AG04450 (cell line): ENCODE data around the gene TCFL5. TPM values are rescaled to one million over a fixed set of nuclear protein-coding genes. Genes with fewer than 3 reads are reported as not detected.

Experiments
- CTCF ChIA-PET: fragments of 300-600, 350-600 bp; formaldehyde crosslinking; extraction: SDS; loops from one replicate; lab custom pipeline; 2022; ENCODE audit warnings: antibody characterized with exemption, inconsistent platforms; lab: Charles Lee
- POLR2A ChIA-PET: fragments of 350-600 bp; formaldehyde crosslinking; extraction: SDS; loops from one replicate; lab custom pipeline; 2021; ENCODE audit warnings: antibody characterized with exemption, inconsistent platforms; lab: Yijun Ruan, JAX
- DNase-seq: peaks from one replicate; pipeline ENCODE4 v3.0.0-alpha.2; 2011; ENCODE audit warnings: low read depth, low spot score
- H3K27ac ChIP-seq: one replicate; pipeline ENCODE4 v1.5.1; 2012; ENCODE audit warnings: low read depth, low read length, control low read depth
- H3K27me3 ChIP-seq: one replicate; pipeline ENCODE4 v1.6.0; 2012; ENCODE audit warnings: low read length; ENCODE audit not compliant: control insufficient read depth, insufficient read depth
- H3K4me3 ChIP-seq: 2 replicates; pipeline ENCODE4 v1.5.1; 2011; ENCODE audit warnings: mild to moderate bottlenecking, low read depth, low read length, control low read depth
- H3K9me3 ChIP-seq: 2 replicates; pipeline ENCODE4 v1.5.1; 2012; ENCODE audit warnings: low read length; ENCODE audit not compliant: control insufficient read depth, insufficient read depth
- polyA plus RNA-seq: library from polyadenylated mRNA; depleted of rRNA; stranded (reverse); fragments of >200 nt; gene quantifications from 2 replicates; pipeline ENCODE4 v1.2.3, GENCODE V29; 2011
- TF ChIP-seq, protein P1 (sequence below): IDR thresholded peaks from 2 replicates; pipeline ENCODE4 v1.5.1; 2011; ENCODE audit warnings: low read depth, low read length, control low read depth, inconsistent platforms

Gene TCFL5
- polyA plus RNA-seq, 1 experiment: 9.9 TPM

DNA sequence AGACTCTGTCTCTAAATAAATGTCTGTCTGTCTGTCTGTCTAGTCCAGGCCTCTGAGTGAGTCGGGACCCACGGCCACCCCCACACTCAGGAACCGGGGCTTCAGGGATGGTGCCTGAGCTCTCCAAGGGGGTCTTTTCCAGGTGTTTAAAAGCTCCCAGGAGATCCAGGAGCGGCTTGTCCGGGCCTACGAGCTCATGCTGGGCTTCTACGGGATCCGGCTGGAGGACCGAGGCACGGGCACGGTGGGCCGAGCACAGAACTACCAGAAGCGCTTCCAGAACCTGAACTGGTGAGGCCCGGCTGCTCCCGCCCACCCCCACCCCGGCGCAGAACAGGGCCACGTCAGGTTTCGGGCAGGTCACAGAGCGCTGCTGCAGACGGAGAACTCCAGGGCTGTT, 50.3 kb downstream of the TCFL5 start:
- ChIA-PET CTCF (no interaction called here), POLR2A (no interaction called here)
- no peak for DNase-seq
- Histone ChIP-seq H3K9me3 (no peaks in the 10 kb centered on the region; the same call in 1 of the 2 replicates), H3K27ac (no peak overlapping the region), H3K27me3 (peaks cover 8% of the 10 kb centered on the region), H3K4me3 (no peak overlapping the region)
- TF ChIP-seq, protein P1, sequence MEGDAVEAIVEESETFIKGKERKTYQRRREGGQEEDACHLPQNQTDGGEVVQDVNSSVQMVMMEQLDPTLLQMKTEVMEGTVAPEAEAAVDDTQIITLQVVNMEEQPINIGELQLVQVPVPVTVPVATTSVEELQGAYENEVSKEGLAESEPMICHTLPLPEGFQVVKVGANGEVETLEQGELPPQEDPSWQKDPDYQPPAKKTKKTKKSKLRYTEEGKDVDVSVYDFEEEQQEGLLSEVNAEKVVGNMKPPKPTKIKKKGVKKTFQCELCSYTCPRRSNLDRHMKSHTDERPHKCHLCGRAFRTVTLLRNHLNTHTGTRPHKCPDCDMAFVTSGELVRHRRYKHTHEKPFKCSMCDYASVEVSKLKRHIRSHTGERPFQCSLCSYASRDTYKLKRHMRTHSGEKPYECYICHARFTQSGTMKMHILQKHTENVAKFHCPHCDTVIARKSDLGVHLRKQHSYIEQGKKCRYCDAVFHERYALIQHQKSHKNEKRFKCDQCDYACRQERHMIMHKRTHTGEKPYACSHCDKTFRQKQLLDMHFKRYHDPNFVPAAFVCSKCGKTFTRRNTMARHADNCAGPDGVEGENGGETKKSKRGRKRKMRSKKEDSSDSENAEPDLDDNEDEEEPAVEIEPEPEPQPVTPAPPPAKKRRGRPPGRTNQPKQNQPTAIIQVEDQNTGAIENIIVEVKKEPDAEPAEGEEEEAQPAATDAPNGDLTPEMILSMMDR: no peak

DNA sequence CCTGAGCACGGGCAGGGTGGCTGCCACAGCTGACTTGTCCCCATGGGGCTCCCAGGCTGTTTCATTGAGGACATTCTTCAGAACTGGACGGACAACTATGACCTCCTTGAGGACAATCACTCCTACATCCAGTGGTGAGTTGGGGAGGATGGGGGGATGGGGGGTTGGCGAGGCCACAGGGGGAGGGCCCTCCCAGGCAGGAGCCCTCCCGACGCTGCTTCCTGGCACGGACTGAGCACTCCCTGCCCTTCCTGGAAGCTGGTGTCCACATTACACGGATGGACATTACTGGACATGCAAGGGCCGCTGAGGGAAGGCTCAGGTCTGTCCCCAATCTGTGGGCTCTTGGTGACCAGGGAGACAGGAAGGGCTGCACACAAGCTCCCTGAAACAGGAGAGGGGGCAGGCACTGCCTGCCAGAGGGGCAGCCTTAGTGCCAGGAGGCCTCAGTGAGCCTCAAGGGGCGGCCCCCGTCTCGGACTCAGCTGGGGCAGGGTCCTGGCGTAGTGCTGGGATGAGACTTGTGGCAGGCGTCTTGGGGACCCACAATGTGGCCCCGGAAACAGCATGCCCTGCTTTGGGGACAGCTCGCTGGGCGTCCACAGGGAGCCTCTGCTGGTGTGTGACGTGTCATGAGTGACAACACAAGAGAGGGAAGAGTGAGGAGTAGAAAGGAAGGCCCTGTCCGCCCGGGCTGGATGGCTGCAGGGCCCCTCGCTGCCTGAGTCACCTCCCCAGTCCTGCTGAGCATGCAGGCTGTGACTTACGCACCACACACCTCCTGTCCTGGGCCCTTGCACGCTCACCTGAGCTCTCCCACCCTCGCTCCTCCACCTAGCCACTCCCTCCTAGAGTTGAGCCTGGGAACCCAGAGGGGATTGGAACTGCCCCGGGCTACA, 51.8 kb downstream of the TCFL5 start:
- no peak for DNase-seq
- ChIA-PET CTCF (interaction anchor here (1.4 to 2.2 kb wide), 4 partner anchors 37 to 148 kb away, joined by 4 to 10 read pairs (median 8); no protein-coding TSS in a partner anchor), POLR2A (no interaction called here)
- Histone ChIP-seq H3K27me3 (no peaks in the 10 kb centered on the region), H3K4me3 (no peak overlapping the region), H3K9me3 (no peaks in the 10 kb centered on the region; the same call in 1 of the 2 replicates), H3K27ac (no peak overlapping the region)
- TF ChIP-seq, protein P1: no peak

DNA sequence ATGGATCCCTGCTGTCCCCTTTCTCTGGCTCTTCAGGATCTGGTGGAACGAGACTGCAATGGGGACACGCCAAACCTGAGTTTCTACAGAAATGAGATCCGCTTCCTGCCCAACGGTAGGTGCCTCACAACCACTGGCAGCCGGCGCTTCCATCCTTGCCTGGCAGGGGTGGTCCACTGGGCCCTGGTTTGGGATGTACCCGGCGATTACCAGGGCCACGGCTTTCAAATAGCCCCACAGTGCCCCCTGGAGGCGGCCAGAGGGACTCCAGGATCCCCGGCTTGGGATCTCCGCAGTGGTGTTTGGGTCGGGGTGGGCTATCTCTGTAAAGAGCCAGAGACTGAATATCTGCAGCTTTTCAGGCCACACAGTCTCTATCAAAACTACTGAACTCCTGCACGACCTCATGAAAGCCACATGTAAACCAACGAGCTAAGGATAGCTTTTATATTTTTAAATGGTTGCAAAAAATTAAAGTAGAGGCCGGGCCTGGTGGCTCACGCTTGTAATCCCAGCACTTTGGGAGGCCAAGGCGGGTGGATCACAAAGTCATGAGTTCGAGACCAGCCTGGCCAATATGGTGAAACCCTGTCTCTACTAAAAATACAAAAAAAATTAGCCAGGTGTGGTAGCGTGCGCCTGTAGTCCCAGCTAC, 53.3 kb downstream of the TCFL5 start:
- no peak for DNase-seq
- CTCF ChIA-PET: interaction anchor here (0.6 to 2.2 kb wide), 38 partner anchors 8 to 204 kb away, joined by 3 to 11 read pairs (median 4); partner anchors contain the start of genes MRGBP and TCFL5
- POLR2A ChIA-PET: no interaction called here

DNA sequence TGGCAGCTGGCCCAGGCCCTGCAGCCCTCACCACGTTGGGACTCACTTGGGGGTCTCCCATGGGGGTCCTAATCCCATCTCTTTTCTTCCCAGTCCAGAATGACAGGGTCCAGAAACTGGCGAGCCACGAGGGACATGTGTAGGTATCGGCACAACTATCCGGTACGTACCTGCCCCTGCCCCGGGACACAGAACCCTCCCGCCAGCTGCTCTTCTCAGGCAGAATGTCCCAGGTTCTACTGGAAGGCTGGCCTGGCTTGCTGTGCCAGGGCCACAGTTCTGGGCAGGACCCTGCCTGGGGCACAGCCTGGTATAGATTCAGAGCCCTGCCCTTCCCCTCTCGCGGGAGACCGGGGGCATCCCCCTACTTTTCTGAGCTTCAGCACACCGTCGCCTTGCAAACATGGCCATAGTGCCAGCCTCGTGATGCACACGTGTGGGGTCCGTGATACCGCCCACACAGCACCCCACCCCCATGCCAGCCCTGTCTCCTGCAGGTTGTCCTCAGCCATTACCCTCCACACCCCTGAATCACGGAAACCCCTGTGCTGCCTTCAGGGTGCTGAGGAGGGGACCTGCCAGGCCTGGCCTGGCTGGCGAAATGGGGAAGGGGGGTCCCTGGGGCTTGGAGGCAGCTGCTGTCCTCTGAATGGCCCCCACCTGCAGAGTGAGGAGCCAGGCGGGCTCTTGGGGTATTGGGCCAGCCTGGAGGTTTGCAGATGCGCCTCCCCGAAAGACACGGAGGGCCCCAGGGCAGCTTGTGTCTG, 54.0 kb downstream of the TCFL5 start:
- TF ChIP-seq, protein P1: no peak
- ChIA-PET POLR2A (no interaction called here), CTCF (interaction anchor here (0.6 to 2.2 kb wide), 22 partner anchors 8 to 191 kb away, joined by 3 to 11 read pairs (median 6); partner anchors contain the start of gene MRGBP)
- Histone ChIP-seq H3K27me3 (no peaks in the 10 kb centered on the region), H3K9me3 (no peaks in the 10 kb centered on the region; the same call in 1 of the 2 replicates), H3K27ac (no peak overlapping the region), H3K4me3 (no peak overlapping the region)
- no peak for DNase-seq

More for the DNA sequence above, 53.3 kb downstream of the TCFL5 start:
- Histone ChIP-seq H3K4me3 (no peak overlapping the region), H3K27ac (no peak overlapping the region), H3K9me3 (no peaks in the 10 kb centered on the region; the same call in 1 of the 2 replicates), H3K27me3 (no peaks in the 10 kb centered on the region)
- TF ChIP-seq, protein P1: peak; percentile 94
